ENCODE data around the gene APBA2.

DNA sequence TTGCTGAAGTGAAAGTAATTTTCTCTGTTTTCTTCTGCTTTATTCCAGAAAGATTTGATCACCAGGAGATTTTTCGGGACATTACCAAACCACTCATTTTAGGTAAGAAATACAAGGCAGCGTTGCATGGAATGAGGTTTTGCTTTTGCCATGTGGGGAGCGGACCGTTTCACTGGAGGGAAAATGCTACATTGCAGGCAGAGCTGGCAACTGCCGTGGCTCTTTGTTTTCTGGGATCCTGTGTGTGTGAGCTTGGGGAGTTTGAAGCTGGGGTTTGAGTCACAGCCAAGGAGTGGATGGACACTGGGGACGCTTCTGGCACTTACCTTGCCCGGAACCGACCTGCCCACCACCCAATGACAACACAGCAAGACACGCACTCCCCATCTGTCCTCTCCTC is 109.9 kb downstream of the APBA2 start:
- TF ChIP-seq, protein P1, sequence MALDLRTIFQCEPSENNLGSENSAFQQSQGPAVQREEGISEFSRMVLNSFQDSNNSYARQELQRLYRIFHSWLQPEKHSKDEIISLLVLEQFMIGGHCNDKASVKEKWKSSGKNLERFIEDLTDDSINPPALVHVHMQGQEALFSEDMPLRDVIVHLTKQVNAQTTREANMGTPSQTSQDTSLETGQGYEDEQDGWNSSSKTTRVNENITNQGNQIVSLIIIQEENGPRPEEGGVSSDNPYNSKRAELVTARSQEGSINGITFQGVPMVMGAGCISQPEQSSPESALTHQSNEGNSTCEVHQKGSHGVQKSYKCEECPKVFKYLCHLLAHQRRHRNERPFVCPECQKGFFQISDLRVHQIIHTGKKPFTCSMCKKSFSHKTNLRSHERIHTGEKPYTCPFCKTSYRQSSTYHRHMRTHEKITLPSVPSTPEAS (tag by site-specific recombination; IDR thresholded peaks at IDR 0.05), result no peak
- TF ChIP-seq ZNF398 (tag by site-specific recombination; IDR thresholded peaks at IDR 0.05) (no peak), ZNF596 (tag by site-specific recombination; IDR thresholded peaks at IDR 0.05) (no peak)
